Activated CD4-positive, alpha-beta T cell treated with anti-CD3 and anti-CD28 coated beads, Interleukin-2, amount 50 U/mL, for 4 hours (primary cell): ENCODE results near the gene CCDC85C.
A peak's percentile ranks its signal among the peaks of the same experiment; 100 is the strongest.

Source experiments
- DNase-seq, 2 experiments: peaks; one replicate each; pipeline ENCODE4 v3.0.0-alpha.2; 2020

Gene CCDC85C

GRCh38 chr14:99628887-99629618 is 25.0 kb upstream of the CCDC85C start:
- DNase-seq, result peak; percentile 48 to 49

GRCh38 chr14:99627510-99628381 is 23.7 kb upstream of the CCDC85C start:
- no peak for DNase-seq

- no peak for DNase-seq
These were observed 23.1 kb upstream of the CCDC85C start for GRCh38 chr14:99627100-99627499.

GRCh38 chr14:99626041-99626648 is 22.1 kb upstream of the CCDC85C start:
- no peak for DNase-seq

- no peak for DNase-seq
These were observed 21.5 kb upstream of the CCDC85C start for GRCh38 chr14:99625476-99625875.

- DNase-seq, result no peak
These were observed 21.0 kb upstream of the CCDC85C start for GRCh38 chr14:99624971-99625370.

- no peak for DNase-seq
These were observed 20.0 kb upstream of the CCDC85C start for GRCh38 chr14:99624024-99624423.

GRCh38 chr14:99621948-99622347 is 17.9 kb upstream of the CCDC85C start:
- DNase-seq, result no peak

- DNase-seq, result no peak
These were observed 16.1 kb upstream of the CCDC85C start for GRCh38 chr14:99619835-99620834.

GRCh38 chr14:99616832-99617800 is 13.1 kb upstream of the CCDC85C start:
- no peak for DNase-seq

- no peak for DNase-seq
These were observed 11.6 kb upstream of the CCDC85C start for GRCh38 chr14:99615497-99616157.

- no peak for DNase-seq
These were observed 8.8 kb upstream of the CCDC85C start for GRCh38 chr14:99612738-99613330.

- DNase-seq, result no peak
These were observed 8.2 kb upstream of the CCDC85C start for GRCh38 chr14:99612071-99612737.

- no peak for DNase-seq
These were observed 7.6 kb upstream of the CCDC85C start for GRCh38 chr14:99611646-99612045.

- no peak for DNase-seq
These were observed 5.5 kb upstream of the CCDC85C start for GRCh38 chr14:99609245-99610170.

GRCh38 chr14:99608591-99608990 is 4.6 kb upstream of the CCDC85C start:
- DNase-seq, result no peak

- DNase-seq, result no peak
These were observed 2.4 kb upstream of the CCDC85C start for GRCh38 chr14:99606359-99606758.

- DNase-seq, result peak; percentile 81 to 84
These were observed 1.4 kb upstream of the CCDC85C start for GRCh38 chr14:99605299-99605961.
